GM18508 (cell line): Measurements from ENCODE around the gene CCDC201.

Experiments
- ATAC-seq: cut with Tn5 transposase; IDR thresholded peaks from one replicate; pipeline ENCODE4 v1.9.1; 2021; ENCODE audit warnings: moderate number of reproducible peaks; ENCODE audit not compliant: insufficient read depth, unreplicated experiment

CCDC201 gene

GRCh38 chr7:45893996-45894664 is 21.2 kb upstream of the CCDC201 start:
- no peak for ATAC-seq

GRCh38 chr7:45893374-45893995 is 20.6 kb upstream of the CCDC201 start:
- no peak for ATAC-seq

GRCh38 chr7:45892407-45893035 is 19.6 kb upstream of the CCDC201 start:
- ATAC-seq: no peak

GRCh38 chr7:45891462-45892402 is 18.9 kb upstream of the CCDC201 start:
- ATAC-seq: no peak

- ATAC-seq: no peak
Measured at GRCh38 chr7:45890902-45891461, 18.1 kb upstream of the CCDC201 start.

- no peak for ATAC-seq
Measured at GRCh38 chr7:45890125-45890901, 17.4 kb upstream of the CCDC201 start.

GRCh38 chr7:45889367-45890067 is 16.6 kb upstream of the CCDC201 start:
- ATAC-seq: no peak

GRCh38 chr7:45888993-45889366 is 16.1 kb upstream of the CCDC201 start:
- ATAC-seq: no peak

GRCh38 chr7:45888185-45888992 is 15.5 kb upstream of the CCDC201 start, which contains the start of gene IGFBP1:
Gene IGFBP1 (plus strand): TSS chr7:45888488. CDS start chr7:45888653, 165 bp downstream.
- no peak for ATAC-seq

- ATAC-seq: no peak
Measured at GRCh38 chr7:45886931-45887667, 14.2 kb upstream of the CCDC201 start.

- ATAC-seq: no peak
Measured at GRCh38 chr7:45885264-45885882, 12.5 kb upstream of the CCDC201 start.

GRCh38 chr7:45884136-45884535 is 11.3 kb upstream of the CCDC201 start:
- ATAC-seq: no peak

GRCh38 chr7:45882465-45882810 is 9.6 kb upstream of the CCDC201 start:
- ATAC-seq: no peak

- no peak for ATAC-seq
Measured at GRCh38 chr7:45881759-45882464, 9.0 kb upstream of the CCDC201 start.

- ATAC-seq: no peak
Measured at GRCh38 chr7:45881280-45881758, 8.4 kb upstream of the CCDC201 start.

GRCh38 chr7:45880433-45880860 is 7.6 kb upstream of the CCDC201 start:
- ATAC-seq: no peak
